Measurements from ENCODE around the gene PPIG.
"Not testable (repeated sequence)": the region's sequence is repeated elsewhere in the genome, so short reads cannot be mapped to it uniquely, and the experiment has no call there.

The PPIG gene

GRCh38 chr2:169664978-169665930 is 81.1 kb downstream of the PPIG start:
- no peak for DNase-seq

DNA sequence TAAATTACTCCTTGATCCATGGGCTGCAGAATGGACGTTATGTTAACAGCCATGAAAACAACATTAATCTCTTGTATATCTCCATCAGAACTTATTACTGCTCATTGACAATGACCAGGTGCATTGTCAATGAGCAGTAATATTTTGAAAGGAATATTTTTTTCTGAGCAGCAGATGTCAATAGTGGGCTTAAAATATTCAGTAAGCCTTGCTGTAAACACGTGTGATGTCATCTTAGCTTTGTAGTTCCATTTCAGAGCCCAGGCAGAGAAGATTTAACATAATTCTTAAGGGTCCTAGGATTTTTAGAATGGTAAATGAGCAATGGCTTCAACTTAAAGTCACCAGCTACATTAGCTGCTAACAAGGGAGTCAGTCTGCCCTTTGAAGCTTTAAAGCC is 83.4 kb downstream of the PPIG start:
- DNase-seq = no peak

DNA sequence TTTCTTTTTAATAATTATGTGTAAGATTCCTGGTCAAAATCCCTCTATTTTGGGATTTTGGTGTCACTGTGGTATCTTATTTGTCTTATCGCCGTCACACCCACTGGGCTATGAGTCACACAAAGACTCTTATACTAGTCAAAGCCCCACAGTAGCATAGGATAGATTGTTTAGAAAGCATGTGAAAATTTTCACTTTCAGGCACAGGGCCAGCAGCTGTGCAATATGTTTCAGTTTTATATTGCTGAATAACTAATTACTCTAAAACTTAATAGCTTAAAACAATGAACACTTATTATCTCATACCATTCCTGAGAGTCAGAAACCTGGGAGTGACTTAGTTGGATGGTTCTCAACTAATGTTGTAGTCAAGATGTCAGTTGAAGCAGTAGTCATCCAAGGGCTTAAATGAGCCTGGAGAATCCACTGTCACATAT is 86.1 kb downstream of the PPIG start:
- DNase-seq = no peak

DNA sequence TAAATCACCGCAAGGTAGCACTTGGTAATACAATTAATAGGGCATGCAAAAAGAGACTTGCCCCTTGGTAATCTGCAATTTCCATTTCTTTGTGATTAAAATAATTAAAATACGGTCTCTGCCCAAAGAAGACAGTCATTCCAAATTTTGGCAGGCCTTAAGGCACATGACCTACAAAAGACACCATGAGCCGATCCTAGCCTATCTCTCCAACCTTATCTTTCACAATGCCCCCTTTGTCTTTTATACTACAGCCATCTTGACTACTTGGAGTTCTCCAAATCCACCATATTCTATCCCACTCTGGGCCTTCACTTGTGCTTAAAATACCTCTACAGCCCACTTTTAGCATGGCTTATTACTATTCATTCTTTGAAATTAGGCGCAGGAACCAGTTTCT is 86.8 kb downstream of the PPIG start:
- DNase-seq = no peak

- no peak for DNase-seq
These were observed 88.3 kb downstream of the PPIG start for GRCh38 chr2:169672406-169672805.

DNA sequence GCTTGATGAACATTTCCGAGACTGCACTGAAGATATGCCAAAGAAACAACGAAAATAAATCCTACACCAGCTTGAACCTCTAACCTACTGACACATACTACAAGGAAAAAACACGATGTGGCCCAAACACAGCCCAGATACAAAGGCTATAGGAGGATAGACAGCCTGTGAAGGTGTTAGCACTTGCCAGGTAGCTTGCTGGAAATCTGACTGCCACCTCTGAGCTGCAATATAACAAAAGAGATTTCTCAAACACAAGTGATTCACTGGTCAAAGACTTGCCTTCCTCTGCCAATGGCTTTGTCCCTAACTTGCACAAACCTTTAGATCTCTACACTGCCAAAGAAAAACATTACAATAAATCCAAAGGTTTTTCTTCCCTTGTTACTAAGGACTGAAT is 89.0 kb downstream of the PPIG start:
- DNase-seq = no peak

DNA sequence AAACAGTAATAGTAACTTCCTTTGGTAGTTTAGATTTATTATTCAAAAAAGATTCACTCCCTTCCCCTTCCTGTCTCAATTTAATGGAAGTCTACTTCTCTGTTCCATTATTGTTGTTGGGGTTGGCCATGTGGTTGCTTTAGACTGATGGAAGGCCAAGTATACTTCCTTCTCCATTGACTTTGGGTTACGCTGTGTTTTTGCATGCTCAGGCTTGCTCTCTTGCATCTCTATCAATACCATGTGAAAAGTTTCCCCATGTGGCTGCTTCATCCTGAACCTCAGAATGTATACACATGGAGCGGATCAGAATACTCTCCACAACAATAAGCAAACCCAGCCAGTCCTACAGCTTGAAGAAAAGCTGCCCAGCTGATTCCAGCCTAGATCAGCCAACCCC is 89.8 kb downstream of the PPIG start:
- DNase-seq = no peak

- no peak for DNase-seq
These were observed 92.2 kb downstream of the PPIG start for GRCh38 chr2:169676357-169676756.

- DNase-seq = no peak
These were observed 92.7 kb downstream of the PPIG start for GRCh38 chr2:169676850-169677249.

DNA sequence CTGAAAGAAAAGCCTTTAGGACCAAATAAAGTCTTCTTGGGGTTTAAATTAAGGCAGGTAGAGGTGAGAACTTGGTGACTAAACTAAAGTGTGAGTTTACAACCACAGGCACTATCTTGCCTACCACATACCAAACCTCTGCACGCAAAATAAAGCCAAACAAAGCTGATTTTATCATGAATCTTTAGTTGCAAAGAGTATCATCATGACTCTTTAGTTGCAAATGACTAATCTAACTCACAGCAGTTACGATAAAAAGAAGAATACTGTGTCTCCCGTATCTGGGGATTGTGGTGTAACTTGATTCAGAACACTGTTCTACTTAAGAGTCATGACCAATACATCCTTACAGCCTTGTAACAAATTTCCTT is 98.9 kb downstream of the PPIG start:
- no peak for DNase-seq

DNA sequence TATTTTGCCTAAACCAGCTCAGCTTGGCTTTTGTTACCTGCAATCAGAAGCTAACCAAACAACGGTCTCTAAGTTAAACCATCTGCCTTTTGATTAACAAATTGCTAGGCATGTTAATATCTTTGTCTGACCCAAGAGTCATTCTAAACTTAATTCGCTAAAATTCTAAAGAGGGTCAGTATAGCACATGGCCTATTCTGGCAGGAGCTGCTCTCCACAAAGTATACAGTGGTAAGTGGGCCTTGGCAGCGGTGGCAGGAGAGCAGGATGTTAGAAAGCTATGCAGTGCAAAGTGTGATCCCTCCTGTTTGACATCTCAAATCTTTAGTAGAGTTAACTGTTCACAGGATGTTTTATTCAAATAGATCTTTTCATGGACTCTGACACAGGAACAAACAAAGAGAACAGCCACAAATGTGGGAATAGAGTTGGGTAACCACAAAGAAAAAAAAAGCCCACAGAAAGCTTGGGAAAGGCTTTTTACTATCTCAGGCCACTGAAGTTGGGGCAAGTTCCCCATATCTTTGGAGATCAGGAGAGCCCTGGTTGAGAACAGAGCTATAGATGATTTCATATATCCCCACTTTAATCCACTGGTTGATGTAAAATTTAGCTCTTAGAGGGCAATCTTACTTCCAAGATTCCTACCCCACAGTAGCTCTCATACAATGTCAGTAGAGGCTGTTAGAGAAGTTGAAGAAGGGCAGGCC is 99.4 kb downstream of the PPIG start:
- DNase-seq = no peak

GRCh38 chr2:169684135-169684565 is 100.0 kb downstream of the PPIG start:
- no peak for DNase-seq

- not testable (repeated sequence) for DNase-seq
These were observed 100.6 kb downstream of the PPIG start for GRCh38 chr2:169684712-169685111.

DNA sequence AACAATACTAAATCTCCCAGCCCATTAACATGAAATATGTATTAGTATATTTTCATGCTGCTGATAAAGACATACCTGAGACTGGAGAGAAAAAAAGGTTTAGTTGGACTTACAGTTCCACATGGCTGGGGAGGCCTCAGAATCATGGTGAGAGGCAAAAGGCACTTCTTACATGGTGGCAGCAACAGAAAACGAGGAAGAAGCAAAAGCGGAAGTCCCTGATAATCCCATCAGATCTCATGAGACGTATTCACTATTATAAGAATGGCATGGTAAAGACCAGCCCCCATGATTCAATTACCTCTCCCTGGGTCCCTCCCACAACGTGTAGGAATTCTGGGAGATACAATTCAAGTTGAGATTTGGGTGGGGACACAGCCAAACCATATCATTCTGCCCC is 102.7 kb downstream of the PPIG start:
- not testable (repeated sequence) for DNase-seq

DNA sequence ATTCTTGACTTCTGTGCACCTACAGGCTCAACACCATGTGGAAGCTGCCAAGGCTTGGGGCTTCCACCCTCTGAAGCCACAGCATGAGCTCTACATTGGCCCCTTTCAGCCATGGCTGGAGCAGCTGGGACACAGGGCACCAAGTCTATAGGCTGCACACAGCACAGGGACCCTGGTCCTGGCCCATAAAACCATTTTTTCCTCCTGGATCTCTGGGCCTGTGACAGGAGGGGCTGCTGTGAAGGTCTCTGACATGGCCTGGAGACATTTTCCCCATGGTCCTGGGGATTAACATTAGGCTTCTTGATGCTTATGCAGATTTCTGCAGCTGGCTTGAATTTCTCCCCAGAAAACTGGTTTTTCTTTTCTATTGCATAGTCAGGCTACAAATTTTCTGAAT is 103.8 kb downstream of the PPIG start:
- DNase-seq = not testable (repeated sequence)

- DNase-seq = no peak
These were observed 106.8 kb downstream of the PPIG start for GRCh38 chr2:169690958-169691357.

Data from NCI-H1417 treated with DMSO at 0.1 percent for 48 hours (cell line).